Right cardiac atrium (tissue), 5 donors: ENCODE data around the gene SCLT1. TPM values are rescaled to one million over a fixed set of nuclear protein-coding genes. Genes with fewer than 3 reads are reported as not detected.

Experiments
- ATAC-seq, 2 donors: fragments of 200-7000 bp; cut with Tn5 transposase; one replicate each; pipeline versions ENCODE4 v1.8.0 to v1.9.1; 2020; ENCODE audit warnings: moderate library complexity in 2 of 2, mild to moderate bottlenecking in 1 of 2
- DNase-seq, 3 donors: peaks; one replicate each; pipeline ENCODE4 v3.0.0-alpha.2; 2020
- H3K27ac ChIP-seq: one replicate; pipeline ENCODE4 v1.5.1; 2013; ENCODE audit warnings: mild to moderate bottlenecking, low read length, control low read depth, moderate library complexity
- H3K27me3 ChIP-seq: one replicate; pipeline ENCODE4 v1.6.1; 2013; ENCODE audit not compliant: control insufficient read depth, insufficient read depth
- H3K4me1 ChIP-seq: one replicate; pipeline ENCODE4 v1.6.1; 2013; ENCODE audit warnings: low read length; ENCODE audit not compliant: control insufficient read depth, insufficient read depth
- H3K4me3 ChIP-seq: one replicate; pipeline ENCODE4 v1.5.1; 2013; ENCODE audit warnings: low read length, control low read depth
- H3K9me3 ChIP-seq: one replicate; pipeline ENCODE4 v1.6.1; 2013; ENCODE audit warnings: low read length; ENCODE audit not compliant: control insufficient read depth
- WGBS: extraction: QIAGEN DNeasy Blood & Tissue Kit; methylation state at CpG from one replicate; pipeline ENCODE4 v1.1.7; 2013; 5-methylcytosine and 5-hydroxymethylcytosine counted together
- intact Hi-C, 4 donors: fragments of 100-400 bp; cut with DNase I; formaldehyde crosslinking; loops; one replicate each; pipeline versions ENCODE4 v1.11.0 to v1.14.0; 2022 to 2023
- polyA plus RNA-seq: library from polyadenylated mRNA; stranded (reverse); fragments of 200-250 nt; gene quantifications from one replicate; pipeline ENCODE4 v1.2.3, GENCODE V29; 2013
- total RNA-seq, 4 donors: library from RNA; stranded (reverse); fragmentation: NEBNext Ultra II Directional; extraction: Animal tissue kit (Norgen Biotek cat#: 25700); gene quantifications; one replicate each; pipeline ENCODE4 v1.2.1, GENCODE V29; 2021
- donor health status: healthy with polysubstance abuse.
- donor health status: DM: no; HTN: yes; CAD: no.
- donor health status: DM: no; HTN: no; CAD: no.
- donor health status: DM: no; HTN: yes; CAD: no; lungs with severe emphysema.
- donor health status: DM: yes; HTN: yes; CAD: no.

Gene SCLT1
- total and polyA plus RNA-seq, 5 donors = 5.5 to 19.2 (median 15.4) TPM

DNA sequence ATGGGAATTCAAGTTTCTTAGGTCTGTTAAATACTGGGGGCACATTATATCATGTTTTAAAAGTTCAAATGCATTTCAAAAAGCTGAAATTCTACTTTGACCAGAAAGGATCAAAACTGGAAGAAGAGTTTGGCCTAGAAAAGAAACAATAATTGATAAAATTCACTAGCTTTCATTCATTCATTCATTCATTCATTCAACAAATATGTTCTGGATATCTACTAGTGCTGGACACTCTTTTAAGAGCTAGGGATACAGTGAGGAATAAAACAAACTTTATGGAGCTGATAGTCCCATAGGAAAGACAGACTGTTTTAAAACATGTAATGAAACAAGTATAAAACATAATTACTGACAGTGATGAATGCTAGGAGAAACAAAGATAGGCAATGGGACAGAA lies 177.8 kb downstream of the SCLT1 start:
- no peaks in the 10 kb centered on the region for H3K27me3 ChIP-seq
- no peaks in the 10 kb centered on the region for H3K4me1 ChIP-seq
- no peak overlapping the region for H3K4me3 ChIP-seq
- intact Hi-C loops = no loop called here
- ATAC-seq (no peak), DNase-seq (no peak)
- H3K9me3 ChIP-seq = no peaks in the 10 kb centered on the region
- H3K27ac ChIP-seq = no peak overlapping the region

DNA sequence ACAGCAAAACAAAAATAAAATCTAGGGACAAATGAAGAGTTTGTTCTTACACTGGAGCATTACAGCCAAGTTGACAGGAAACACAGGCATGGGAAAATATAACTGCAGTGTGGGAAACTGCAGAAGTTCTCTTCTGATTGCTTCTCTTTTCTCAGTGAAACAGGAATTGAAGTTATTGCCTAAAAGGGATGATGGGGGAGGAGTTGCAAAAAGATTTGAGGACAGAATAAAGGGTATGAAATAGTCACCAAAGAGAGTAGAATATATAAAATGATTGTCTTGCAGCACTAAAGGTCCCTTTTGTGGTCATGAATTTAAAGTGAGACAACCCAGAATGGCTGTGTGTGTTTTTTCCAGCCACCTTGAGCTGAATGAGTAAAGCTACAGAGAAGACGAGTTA lies 180.1 kb downstream of the SCLT1 start:
- DNase-seq = no peak
- ATAC-seq = no peak
- Histone ChIP-seq H3K4me3 (no peak overlapping the region), H3K9me3 (no peaks in the 10 kb centered on the region), H3K27me3 (no peaks in the 10 kb centered on the region), H3K4me1 (no peaks in the 10 kb centered on the region), H3K27ac (no peak overlapping the region)
- WGBS = 63% methylated on average over 1 of the region's 1 CpG
- intact Hi-C loops = no loop called here

DNA sequence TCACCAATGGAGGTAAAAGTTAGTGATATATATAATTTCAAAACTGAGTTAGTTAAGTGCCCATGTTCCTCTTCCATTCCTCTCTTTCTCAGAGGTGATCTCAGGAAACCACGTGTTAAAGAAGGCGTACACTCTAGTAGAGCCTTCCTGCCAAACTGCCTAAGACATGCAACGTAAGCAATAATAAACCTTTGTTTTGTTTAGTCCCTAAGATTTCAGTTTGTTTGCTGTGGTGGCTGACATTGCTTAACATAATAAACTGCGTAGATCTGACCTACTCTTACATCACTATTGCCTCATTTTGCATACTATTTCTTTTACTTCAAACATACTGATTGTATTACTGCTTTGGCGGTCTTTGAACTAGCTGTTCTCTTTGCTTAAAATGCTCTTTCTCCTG lies 184.6 kb downstream of the SCLT1 start:
- 79% methylated on average over 5 of the region's 5 CpGs for WGBS
- Histone ChIP-seq H3K4me3 (no peak overlapping the region), H3K27ac (no peak overlapping the region), H3K9me3 (no peaks in the 10 kb centered on the region), H3K4me1 (no peaks in the 10 kb centered on the region), H3K27me3 (no peaks in the 10 kb centered on the region)
- ATAC-seq (no peak), DNase-seq (no peak)
- intact Hi-C loops = no loop called here

DNA sequence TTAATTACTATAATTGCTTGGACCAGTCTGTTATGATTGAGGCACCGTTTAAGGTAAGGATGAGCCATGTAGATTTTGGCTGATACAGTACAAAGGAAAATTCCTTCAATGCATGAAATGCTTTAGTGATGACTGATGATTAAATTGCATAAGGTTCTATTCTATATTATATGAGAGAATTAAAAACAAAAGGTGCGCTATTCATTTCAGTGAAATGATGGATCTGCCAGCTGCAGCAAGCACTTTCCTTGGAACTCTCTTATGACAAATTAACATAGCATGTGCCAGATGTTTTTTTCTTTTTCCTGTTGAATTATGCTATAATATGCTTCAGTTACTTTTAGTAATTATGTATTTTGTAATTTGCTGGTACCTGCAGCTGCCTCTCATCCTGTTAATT lies 185.4 kb downstream of the SCLT1 start:
- no peak overlapping the region for H3K4me3 ChIP-seq
- WGBS = 83% methylated on average over 2 of the region's 2 CpGs
- no peak for DNase-seq
- no peak overlapping the region for H3K27ac ChIP-seq
- H3K27me3 ChIP-seq = no peaks in the 10 kb centered on the region
- no peaks in the 10 kb centered on the region for H3K4me1 ChIP-seq
- ATAC-seq = no peak
- no peaks in the 10 kb centered on the region for H3K9me3 ChIP-seq
- intact Hi-C loops = no loop called here

GRCh38 chr4:128906581-128906980 lies 186.8 kb downstream of the SCLT1 start:
- Histone ChIP-seq H3K9me3 (no peaks in the 10 kb centered on the region), H3K27me3 (no peaks in the 10 kb centered on the region), H3K4me1 (no peaks in the 10 kb centered on the region), H3K27ac (no peak overlapping the region), H3K4me3 (no peak overlapping the region)
- no peak for ATAC-seq
- DNase-seq = no peak
- intact Hi-C loops = no loop called here
- 67% methylated on average over 1 of the region's 1 CpG for WGBS

DNA sequence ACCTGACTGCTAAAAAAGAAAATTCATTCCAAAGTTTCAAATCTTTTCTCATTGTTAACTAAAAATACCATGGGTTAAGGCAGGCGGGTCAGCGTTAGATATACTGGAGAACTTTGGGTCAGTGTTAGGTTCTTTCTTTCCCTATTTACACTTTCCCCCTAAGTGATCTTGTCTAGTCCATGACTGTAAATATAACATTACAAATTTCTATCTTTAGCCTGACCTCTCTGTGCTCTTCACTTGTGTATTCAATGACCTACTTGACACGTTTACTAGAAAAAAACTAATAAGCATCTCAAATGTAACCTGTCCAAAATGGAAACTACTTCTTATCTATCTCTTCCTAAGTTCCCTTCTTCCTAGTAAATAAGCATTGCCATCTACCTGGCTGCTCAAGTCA lies 188.5 kb downstream of the SCLT1 start:
- ATAC-seq (no peak), DNase-seq (no peak)
- no peak overlapping the region for H3K4me3 ChIP-seq
- intact Hi-C loops = no loop called here
- H3K27ac ChIP-seq = no peak overlapping the region
- no peaks in the 10 kb centered on the region for H3K9me3 ChIP-seq
- WGBS = 82% methylated on average over 3 of the region's 3 CpGs
- no peaks in the 10 kb centered on the region for H3K4me1 ChIP-seq
- H3K27me3 ChIP-seq = no peaks in the 10 kb centered on the region

GRCh38 chr4:128880662-128881061 lies 212.7 kb downstream of the SCLT1 start:
- Histone ChIP-seq H3K9me3 (no peaks in the 10 kb centered on the region), H3K27me3 (no peaks in the 10 kb centered on the region), H3K4me1 (no peaks in the 10 kb centered on the region), H3K27ac (no peak overlapping the region), H3K4me3 (no peak overlapping the region)
- intact Hi-C loops = no loop called here
- no peak for DNase-seq
- no peak for ATAC-seq
- WGBS = 86% methylated on average over 4 of the region's 4 CpGs

DNA sequence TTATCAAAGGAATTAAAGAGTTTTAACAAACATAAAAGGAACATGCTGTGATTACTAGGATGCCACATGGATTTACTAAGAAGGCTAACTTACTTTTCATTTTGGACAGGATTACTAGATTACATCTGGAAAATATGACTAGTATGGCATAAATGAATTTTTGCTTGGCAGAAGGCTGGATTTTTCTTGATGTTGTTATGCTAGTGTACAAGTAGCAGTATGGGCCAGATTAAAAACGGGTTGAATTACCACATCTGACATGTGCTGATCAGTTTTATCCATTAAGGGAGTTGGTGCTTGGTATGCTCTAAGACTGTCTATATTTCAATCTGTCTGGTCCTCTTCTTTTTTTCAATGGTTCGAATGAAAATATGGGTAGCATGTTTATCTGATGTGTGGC lies 213.4 kb downstream of the SCLT1 start:
- Histone ChIP-seq H3K9me3 (no peaks in the 10 kb centered on the region), H3K27me3 (no peaks in the 10 kb centered on the region), H3K27ac (no peak overlapping the region), H3K4me1 (no peaks in the 10 kb centered on the region), H3K4me3 (no peak overlapping the region)
- intact Hi-C loops = no loop called here
- WGBS = 81% methylated on average over 2 of the region's 2 CpGs
- DNase-seq (no peak), ATAC-seq (no peak)

DNA sequence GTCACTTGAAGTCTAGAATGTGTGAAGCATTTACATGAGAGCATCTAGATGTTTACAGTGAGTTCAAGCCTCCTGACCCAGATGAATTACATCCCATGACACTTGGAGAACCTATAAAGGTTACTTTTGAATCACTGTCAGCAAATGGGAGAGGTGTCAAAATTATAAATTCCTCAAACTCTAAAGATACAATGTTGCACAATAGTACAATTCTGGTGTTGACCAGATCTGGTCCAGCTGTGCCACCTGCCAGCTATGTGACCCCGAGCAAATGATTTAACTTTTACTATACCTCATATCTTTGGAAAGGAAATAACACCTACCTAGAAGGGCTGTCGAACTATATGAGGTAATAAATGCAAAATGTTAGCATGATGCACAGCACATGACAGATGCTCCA lies 214.1 kb downstream of the SCLT1 start:
- DNase-seq (no peak), ATAC-seq (no peak)
- intact Hi-C loops = no loop called here
- no peak overlapping the region for H3K27ac ChIP-seq
- no peaks in the 10 kb centered on the region for H3K9me3 ChIP-seq
- H3K4me3 ChIP-seq = no peak overlapping the region
- no peaks in the 10 kb centered on the region for H3K27me3 ChIP-seq
- 81% methylated on average over 2 of the region's 2 CpGs for WGBS
- no peaks in the 10 kb centered on the region for H3K4me1 ChIP-seq

GRCh38 chr4:128877934-128878333 lies 215.4 kb downstream of the SCLT1 start:
- no peak for DNase-seq

DNA sequence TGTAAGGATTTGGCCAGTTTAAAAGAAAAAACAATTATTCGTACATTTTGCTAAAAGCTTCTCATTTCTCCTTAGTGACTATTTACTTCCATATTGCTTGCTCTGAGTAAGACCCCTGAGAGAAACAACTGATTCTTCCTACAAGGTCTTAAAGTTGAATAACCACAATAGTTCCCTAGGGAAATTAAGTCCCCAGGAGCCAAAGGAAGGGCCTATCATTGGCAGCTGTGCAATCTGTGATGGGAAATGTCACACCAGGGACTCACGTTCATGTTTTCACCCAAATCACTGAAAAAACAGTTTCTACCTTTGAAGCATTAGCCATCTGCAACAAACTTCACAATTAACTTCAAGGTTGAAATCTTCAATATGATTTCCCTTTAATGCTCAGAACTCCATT lies 217.1 kb downstream of the SCLT1 start:
- intact Hi-C loops = no loop called here
- Histone ChIP-seq H3K27ac (no peak overlapping the region), H3K27me3 (no peaks in the 10 kb centered on the region), H3K9me3 (no peaks in the 10 kb centered on the region), H3K4me1 (no peaks in the 10 kb centered on the region), H3K4me3 (no peak overlapping the region)
- no peak for DNase-seq
- 74% methylated on average over 2 of the region's 2 CpGs for WGBS
- no peak for ATAC-seq

More at GRCh38 chr4:128877934-128878333, 215.4 kb downstream of the SCLT1 start:
- Histone ChIP-seq H3K4me1 (no peaks in the 10 kb centered on the region), H3K27me3 (no peaks in the 10 kb centered on the region), H3K4me3 (no peak overlapping the region), H3K27ac (no peak overlapping the region), H3K9me3 (no peaks in the 10 kb centered on the region)
- no peak for ATAC-seq
- intact Hi-C loops = no loop called here
- WGBS = 88% methylated on average over 4 of the region's 4 CpGs

DNA sequence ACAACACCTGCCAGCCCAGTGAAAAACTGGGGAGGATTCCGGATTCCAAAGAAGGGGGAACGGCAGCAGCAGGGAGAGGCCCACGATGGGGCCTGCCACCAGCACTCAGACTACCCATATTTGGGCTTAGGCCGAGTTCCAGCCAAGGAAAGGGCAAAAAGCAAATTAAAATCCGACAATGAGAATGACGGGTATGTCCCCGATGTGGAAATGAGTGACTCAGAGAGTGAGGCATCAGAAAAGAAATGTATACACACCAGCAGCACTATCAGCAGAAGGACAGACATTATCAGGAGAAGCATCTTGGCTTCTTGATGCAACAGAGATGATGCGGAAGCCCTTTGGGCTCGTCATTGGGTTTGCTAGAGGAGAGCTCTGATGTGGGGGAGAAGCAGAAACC lies 221.4 kb downstream of the SCLT1 start:
- 86% methylated on average over 9 of the region's 9 CpGs for WGBS
- no peaks in the 10 kb centered on the region for H3K4me1 ChIP-seq
- no peaks in the 10 kb centered on the region for H3K27me3 ChIP-seq
- ATAC-seq (no peak), DNase-seq (no peak)
- H3K4me3 ChIP-seq = no peak overlapping the region
- intact Hi-C loops = no loop called here
- no peaks in the 10 kb centered on the region for H3K9me3 ChIP-seq
- no peak overlapping the region for H3K27ac ChIP-seq
